Left hindlimb (tissue), 1 donor: ENCODE data around the gene TSPAN8.
"Not testable (repeated sequence)": the region's sequence is repeated elsewhere in the genome, so short reads cannot be mapped to it uniquely, and the experiment has no call there.

Experiments
- DNase-seq: peaks from one replicate; pipeline ENCODE4 v3.0.0-alpha.2; 2018

Gene TSPAN8

GRCh38 chr12:71162832-71163763 lies 5.3 kb upstream of the TSPAN8 start:
- no peak for DNase-seq

GRCh38 chr12:71161591-71161990 lies 3.8 kb upstream of the TSPAN8 start:
- no peak for DNase-seq

GRCh38 chr12:71160585-71160984 lies 2.8 kb upstream of the TSPAN8 start:
- no peak for DNase-seq

GRCh38 chr12:71159878-71160277 lies 2.1 kb upstream of the TSPAN8 start:
- DNase-seq, result no peak

GRCh38 chr12:71159264-71159663 lies 1.5 kb upstream of the TSPAN8 start:
- DNase-seq, result no peak

GRCh38 chr12:71158361-71158882 lies 623 bp upstream of the TSPAN8 start:
- DNase-seq, result no peak

GRCh38 chr12:71155225-71155624 lies 2.6 kb downstream of the TSPAN8 start:
- DNase-seq, result no peak

- DNase-seq, result no peak
These were observed 4.9 kb downstream of the TSPAN8 start for GRCh38 chr12:71152851-71153250.

GRCh38 chr12:71150041-71150440 lies 7.8 kb downstream of the TSPAN8 start:
- not testable (repeated sequence) for DNase-seq

GRCh38 chr12:71144682-71145081 lies 13.1 kb downstream of the TSPAN8 start:
- DNase-seq, result no peak

- DNase-seq, result no peak
These were observed 14.8 kb downstream of the TSPAN8 start for GRCh38 chr12:71142956-71143355.

GRCh38 chr12:71142016-71142415 lies 15.8 kb downstream of the TSPAN8 start:
- DNase-seq, result no peak

- DNase-seq, result no peak
These were observed 16.3 kb downstream of the TSPAN8 start for GRCh38 chr12:71141378-71141926.

GRCh38 chr12:71139153-71139735 lies 18.6 kb downstream of the TSPAN8 start:
- DNase-seq, result no peak

- no peak for DNase-seq
These were observed 19.8 kb downstream of the TSPAN8 start for GRCh38 chr12:71138011-71138410.

- DNase-seq, result no peak
These were observed 22.0 kb downstream of the TSPAN8 start for GRCh38 chr12:71135812-71136176.

GRCh38 chr12:71135077-71135811 lies 22.6 kb downstream of the TSPAN8 start:
- DNase-seq, result no peak

GRCh38 chr12:71134405-71134804 lies 23.4 kb downstream of the TSPAN8 start:
- no peak for DNase-seq

GRCh38 chr12:71130521-71131069 lies 27.2 kb downstream of the TSPAN8 start:
- DNase-seq, result no peak

- DNase-seq, result no peak
These were observed 28.4 kb downstream of the TSPAN8 start for GRCh38 chr12:71129364-71129763.

- no peak for DNase-seq
These were observed 29.5 kb downstream of the TSPAN8 start for GRCh38 chr12:71128191-71128788.

GRCh38 chr12:71125949-71126348 lies 31.9 kb downstream of the TSPAN8 start:
- no peak for DNase-seq
